ENCODE measurements around the gene IFI6. TPM values are rescaled to one million over a fixed set of nuclear protein-coding genes. Genes with fewer than 3 reads are reported as not detected.

IFI6 gene, protein sequence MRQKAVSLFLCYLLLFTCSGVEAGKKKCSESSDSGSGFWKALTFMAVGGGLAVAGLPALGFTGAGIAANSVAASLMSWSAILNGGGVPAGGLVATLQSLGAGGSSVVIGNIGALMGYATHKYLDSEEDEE
- 8.9 and 25.4 TPM in 2 replicates for total RNA-seq

DNA sequence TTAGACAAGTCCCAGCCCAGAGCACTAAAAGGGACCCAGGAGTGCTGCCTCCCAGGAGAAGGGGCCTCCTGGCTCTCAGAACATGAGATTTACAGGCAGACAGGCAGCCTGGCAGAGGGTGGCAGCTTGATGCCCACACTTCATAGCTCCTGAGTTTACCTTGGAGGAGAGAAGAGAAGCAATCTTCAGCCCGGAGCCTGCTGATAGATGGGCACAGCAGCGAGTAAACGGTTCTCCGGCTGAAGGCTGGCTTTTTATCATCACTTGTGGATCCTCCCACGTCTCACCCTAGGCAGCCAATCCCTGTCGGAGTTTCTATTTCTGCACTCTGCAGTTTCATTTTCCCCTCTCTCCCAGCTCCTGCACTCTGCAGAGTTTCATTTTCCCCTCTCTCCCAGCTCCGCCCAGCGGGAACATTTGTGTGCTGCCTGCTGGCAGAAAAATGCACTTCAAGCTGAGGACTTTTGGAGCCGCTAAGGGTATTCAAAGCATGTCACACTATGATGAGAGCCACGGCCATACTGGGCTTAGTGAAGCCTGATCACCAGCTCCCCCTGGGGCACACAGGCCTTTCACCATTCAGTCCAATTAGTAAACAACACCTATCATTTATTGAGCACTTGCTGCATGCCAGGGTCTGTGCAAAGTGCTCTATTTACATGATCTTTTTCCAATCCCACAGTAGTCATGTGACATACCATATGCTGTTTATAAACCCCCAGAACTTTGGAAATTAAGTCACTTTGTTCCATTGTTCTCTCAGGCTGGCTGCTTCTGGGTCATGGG is at the start of gene IFI6:
Gene IFI6, minus strand, starts transcription at position 229 of the 786 bp plus-strand sequence. CDS start 2,878 bp downstream, outside the sequence.

DNA sequence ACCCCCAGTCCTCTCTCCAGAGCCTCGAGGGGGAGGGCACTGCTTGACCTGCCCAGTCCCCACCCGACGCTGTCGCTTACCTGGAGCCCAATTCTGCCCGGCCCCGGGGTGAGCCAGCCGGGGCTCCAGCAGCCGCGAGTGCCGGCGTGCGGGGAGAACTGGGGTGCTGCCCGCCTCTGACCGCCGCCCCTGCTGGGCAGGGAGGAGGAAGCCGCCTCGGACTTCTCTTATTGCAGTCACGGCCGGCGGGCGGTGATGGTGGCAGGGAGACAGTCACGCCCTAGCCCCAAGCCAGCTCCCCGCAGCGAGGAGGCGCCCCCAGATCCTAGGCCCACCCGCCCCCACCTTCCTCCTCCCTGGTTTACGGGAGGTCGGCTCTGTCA is 37.0 kb downstream of the IFI6 start, which contains the start of gene FGR:
Gene FGR, minus strand, starts transcription at position 201 of the 383 bp plus-strand sequence. CDS start 11,269 bp downstream, outside the sequence.

Other genes starting within 250 kb of the IFI6 start
- gene WASF2, start 182.0 kb downstream of the IFI6 start, total RNA-seq: 18.9 and 20.6 TPM in 2 replicates
- 7.2 and 7.7 TPM in 2 replicates for gene AHDC1, start 68.0 kb downstream of the IFI6 start, total RNA-seq
- not detected in 2 replicates for gene FGR, start 37.0 kb downstream of the IFI6 start, total RNA-seq
- gene FAM76A, start 53.8 kb upstream of the IFI6 start, total RNA-seq: 16.1 and 19.4 TPM in 2 replicates
- 45.5 and 52.7 TPM in 2 replicates for gene STX12, start 101.0 kb upstream of the IFI6 start, total RNA-seq
- gene PPP1R8, start 158.6 kb upstream of the IFI6 start, total RNA-seq: 43.0 and 54.2 TPM in 2 replicates
- 7.3 and 11.6 TPM in 2 replicates for gene THEMIS2, start 200.4 kb upstream of the IFI6 start, total RNA-seq
- 21.5 and 43.4 TPM in 2 replicates for gene RPA2, start 242.4 kb upstream of the IFI6 start, total RNA-seq

Measured in uterine smooth muscle cell (primary cell).